HG02885 (cell line): ENCODE results near the gene MELK.
A peak's percentile ranks its signal among the peaks of the same experiment; 100 is the strongest.

Experiments
- ATAC-seq: cut with Tn5 transposase; IDR thresholded peaks from one replicate; pipeline ENCODE4 v1.9.1; 2021; ENCODE audit warnings: mild to moderate bottlenecking; ENCODE audit not compliant: unreplicated experiment, poor library complexity

The MELK gene

GRCh38 chr9:36575411-36575882 lies 2.8 kb downstream of the MELK start:
- ATAC-seq: no peak

DNA sequence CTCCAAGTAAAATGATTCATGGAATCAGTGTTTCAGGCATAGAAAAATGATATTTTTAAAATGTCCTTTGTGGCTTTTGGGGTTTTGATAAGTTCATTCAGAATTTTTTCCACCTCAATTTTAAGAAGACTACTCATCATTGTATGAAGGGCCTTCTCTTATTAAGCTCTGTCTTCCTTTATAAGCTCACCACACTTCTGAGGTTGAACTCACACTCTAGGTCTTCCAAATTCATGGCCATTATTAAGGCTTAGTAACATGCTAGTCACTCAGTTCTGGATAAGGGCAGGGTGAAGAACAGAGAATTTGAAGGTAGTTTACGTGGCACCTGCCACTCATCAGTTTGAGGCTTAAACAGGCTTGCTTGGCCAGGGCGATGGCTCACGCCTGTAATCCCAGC lies 4.2 kb downstream of the MELK start:
- ATAC-seq: no peak

DNA sequence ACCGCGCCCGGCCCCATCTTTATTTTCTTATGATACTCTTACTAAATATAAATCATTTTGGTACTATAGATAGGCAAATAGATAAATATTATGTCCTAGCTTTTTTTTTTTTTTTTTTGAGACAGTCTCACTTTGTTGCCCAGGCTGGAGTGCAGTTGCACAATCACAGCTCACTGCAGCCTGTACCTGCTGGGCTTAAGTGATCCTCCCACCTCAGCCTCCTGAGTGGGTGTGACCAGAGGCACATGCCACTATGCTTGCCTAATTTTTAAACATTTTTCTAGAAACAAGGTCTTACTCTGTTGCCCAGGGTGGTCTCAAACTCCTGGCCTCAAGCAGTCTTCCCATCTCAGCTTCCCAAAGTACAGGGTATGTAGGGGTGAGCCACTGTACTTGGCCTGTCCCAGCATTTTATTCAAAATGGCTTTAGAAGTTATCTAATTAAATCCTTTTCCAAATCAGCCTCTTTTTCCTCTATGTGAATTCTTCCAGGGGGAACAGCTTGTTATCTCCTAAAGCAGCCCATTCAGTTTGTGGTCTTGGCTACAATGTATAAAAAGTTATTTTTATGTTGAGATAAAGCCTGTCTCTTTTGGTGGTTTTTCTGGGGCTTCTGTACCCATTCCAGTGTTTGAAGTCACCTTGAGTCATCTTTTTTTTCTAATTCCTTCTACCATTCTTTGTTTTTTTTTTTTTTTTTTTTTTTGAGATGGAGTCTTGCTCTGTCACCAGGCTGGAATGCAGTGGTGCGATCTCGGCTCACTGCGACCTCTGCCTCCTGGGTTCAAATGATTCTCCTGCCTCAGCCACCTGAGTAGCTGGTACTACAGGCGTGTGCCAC lies 12.1 kb downstream of the MELK start:
- no peak for ATAC-seq

DNA sequence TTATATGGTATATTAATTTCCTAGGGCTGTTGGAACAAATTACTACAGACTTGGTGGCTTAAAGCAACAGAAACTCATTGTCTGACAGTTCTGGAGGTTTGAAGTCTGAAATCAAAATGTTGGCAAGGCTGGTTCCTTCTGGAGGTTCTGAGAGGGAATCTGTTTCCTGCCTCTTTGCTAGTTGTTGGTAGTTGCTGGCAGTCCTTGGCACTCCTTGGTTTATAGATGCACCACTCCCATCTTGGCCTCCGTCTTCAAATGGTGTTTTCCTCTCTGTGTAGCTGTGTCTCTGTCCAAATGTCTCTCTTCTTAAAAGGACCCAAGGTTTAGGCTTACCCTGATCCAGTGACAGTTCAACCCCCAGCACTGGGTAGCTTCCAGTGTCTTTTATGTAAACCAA lies 17.5 kb downstream of the MELK start:
- no peak for ATAC-seq

DNA sequence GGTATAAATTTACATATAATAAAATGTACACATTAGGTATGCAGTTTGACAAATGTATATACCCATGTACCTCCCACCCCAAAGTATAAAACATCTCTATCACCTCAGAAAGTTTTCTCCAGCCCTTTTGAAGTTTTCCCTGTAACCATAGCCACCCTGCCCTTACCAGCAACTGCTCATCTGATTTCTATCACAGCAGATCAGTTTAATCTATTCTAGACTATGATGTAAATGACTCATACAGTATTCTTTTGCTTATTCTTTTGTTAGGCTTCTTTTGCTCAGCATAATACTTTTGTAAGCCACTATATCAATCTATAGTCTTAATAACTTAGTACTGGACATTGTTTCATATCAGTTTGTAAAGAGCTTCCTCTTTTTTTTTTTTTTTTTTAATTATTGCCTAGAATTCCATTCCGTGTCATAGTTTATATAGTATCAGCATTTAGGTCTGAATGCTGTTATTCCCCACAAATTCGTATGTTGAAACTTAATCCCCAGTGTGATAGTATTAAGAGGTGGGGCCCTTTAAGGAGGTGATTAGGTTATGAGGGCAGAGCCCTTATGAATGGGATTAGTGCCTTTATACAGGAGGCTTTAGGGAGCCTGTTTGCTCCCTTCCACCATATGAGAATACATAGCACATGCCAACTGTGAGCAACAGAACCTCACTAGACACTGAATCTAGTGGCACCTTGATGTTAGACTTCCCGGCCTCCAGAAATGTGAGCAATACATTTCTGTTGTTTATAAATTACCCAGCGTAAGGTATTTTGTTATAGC lies 20.3 kb downstream of the MELK start:
- no peak for ATAC-seq

DNA sequence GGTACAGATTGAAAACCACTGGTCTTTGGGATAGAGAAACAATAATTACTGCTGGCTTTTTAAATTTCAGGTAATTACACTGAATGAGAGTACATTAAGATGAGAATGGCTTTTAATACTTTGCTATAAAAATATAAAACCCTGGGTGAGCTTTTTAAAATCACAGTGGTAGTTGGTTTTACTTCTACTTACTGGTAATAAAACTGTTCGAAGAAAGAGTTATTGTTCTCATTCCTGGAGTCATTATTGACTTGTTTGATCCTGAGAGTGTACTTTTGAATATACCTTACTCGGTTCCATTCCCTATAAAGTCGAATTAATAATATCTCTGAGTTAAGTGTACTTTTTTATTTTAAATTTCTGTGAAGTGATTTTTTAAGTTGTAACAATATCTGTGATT lies 21.5 kb downstream of the MELK start:
- ATAC-seq: no peak

- no peak for ATAC-seq
Measured at GRCh38 chr9:36597412-36598178, 24.9 kb downstream of the MELK start.

GRCh38 chr9:36598273-36598672 lies 25.6 kb downstream of the MELK start:
- ATAC-seq: no peak

DNA sequence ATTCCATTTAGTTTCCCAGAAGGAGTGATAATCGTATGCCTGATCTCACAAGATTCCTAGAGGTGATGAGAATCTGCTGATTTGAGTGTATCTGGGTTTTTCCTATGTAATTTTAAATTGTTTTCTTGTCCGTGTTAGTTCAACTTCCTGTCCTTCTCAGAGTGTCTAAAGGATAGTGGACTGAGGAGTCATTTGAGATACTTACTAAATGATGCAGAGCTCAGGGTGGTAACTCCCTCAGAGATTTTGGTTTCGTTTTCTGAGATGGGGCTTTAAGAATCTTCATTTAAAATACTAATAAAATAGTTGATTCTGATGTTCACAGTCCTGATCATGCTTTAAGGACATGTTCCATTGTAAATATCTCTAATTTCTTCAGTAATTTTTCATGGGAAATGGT lies 30.3 kb downstream of the MELK start:
- ATAC-seq: no peak

DNA sequence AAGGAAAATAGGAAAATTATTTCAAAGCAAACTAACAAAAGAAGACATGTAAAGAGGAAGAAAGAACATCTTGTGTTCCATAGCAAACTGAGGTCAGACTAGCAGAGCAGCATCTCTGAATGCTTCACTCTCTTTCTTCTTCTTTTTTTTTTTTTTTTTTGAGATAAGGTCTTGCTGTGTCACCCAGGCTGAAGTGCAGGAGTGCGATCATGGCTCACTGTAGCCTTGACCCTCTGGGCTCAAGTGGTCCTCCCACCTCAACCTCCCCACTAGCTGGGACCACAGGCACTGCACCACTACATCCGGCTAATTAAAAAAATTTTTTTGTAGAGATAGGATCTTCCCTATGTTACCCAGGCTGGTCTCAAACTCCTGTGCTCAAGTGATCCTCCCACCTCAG lies 36.6 kb downstream of the MELK start:
- ATAC-seq: no peak

GRCh38 chr9:36622121-36622520 lies 49.4 kb downstream of the MELK start:
- ATAC-seq: no peak

DNA sequence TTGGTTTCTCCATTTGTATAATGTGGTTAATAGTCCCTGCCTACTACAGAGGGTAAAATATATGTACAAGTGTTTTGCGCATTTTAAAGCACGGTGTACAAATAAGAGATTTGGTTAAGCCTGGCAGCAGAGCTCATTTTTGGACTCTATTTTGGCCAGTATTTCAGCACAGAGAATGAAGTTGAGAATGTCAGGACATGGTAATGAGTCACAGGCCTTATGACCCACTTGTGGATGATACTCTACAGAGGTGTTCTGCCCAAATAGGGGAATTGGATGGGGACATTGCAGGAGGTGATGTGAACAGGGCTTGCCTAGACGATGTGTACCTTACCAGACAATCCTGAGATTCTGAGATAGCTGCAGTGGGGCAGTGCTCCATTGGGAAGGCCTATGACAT lies 50.6 kb downstream of the MELK start:
- no peak for ATAC-seq

DNA sequence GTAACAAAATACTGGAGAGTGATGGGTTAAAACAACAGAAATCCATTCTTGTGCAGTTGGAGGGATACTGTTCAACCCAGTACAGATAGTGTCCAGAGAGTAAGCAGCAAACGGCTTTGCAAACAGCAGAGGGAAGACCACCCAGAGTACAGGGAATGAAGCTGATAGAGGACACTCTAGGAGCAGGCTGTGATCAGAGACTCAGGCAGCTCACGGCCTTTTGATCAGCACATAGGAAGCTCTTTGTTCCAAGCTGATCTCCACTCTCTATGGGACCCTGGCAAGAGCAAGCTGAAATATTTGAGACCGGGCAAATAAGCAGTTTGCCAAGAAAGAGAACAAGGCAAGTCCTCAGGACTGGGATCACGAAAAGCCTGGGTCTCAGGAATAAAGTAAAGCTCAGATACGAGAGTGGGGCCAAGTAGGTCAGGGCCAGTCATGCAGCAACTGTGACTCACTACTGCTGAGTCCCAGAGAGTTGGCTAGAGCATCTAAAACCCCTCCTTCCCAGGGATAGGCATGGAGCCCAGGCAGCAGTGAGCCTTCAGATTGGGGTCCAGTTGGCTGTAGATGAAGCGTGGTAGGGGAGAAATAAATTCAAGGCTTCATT lies 52.4 kb downstream of the MELK start:
- ATAC-seq: no peak

- no peak for ATAC-seq
Measured at GRCh38 chr9:36632892-36633291, 60.2 kb downstream of the MELK start.

DNA sequence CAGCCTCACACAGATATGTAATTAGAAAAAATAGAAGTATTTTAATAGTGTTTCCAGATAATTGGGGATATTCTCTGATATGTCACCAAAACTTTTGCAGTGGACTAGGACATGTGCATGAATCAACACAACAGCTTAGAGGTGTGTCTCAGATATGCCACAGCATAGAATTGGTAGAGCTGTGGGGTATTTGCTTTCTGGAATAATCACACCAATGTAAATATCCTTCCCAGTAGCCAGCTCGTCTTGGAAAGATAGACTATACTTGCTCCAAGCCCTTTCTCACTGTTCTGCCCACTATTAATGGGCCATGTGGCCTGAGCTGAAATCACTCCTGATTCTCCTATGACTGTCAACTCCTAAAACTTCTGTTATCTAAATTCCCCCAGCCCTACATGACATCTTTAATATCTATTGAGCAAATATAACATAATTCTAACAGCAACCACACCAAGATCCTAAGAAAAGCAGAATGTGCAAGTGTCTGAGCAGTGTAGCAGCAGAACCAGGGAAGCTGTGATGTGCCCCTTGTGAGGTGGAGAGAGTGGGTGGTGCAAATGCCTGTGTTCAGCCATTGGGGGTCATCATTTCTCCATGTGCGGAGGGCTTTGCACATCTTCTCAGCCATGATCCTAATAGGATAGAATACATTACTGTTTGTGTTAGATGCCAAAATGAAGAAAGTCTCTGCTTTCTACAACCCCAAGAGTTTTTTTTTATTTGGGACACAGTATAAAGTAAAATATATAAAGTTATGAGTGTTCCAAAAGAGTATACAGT lies 65.0 kb downstream of the MELK start:
- no peak for ATAC-seq

- peak; percentile 63 for ATAC-seq
Measured at GRCh38 chr9:36640771-36641381, 68.2 kb downstream of the MELK start.

- no peak for ATAC-seq
Measured at GRCh38 chr9:36642817-36643216, 70.1 kb downstream of the MELK start.

DNA sequence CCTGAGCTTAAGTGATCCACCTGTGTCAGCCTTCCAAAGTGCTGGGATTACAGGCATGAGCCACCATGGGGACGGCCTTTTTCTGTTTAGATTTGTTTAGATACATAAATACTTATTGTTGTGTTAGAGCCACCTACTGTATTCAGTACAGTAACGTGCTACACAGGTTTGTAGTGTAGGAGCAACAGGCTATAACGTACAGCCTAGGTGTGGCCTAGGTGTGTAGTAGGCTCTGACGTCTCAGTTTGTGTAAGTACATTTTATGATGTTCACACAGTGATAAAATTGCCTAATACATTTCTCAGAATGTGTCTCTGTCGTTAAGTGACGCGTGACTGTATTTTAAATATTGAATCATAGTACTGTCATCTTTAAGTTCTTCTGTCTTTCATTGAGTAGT lies 84.1 kb downstream of the MELK start:
- no peak for ATAC-seq

DNA sequence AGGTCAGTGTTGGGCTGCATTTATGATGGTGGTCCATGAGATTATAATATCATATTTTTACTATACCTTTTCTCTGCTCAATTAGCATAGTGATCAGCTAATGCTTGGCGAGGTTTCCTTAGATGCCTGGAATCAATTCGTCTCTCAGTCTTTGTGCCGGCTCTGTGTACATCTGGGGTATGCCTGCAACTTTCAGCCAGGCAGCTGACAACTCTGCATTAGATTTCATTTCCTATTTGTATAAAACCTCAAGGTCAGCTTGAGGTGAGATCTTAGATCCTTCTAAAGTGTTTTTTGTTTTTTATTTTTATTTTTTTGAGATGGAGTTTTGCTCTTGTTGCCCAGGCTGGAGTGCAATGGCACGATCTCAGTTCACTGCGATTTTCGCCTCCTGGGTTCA lies 86.8 kb downstream of the MELK start:
- ATAC-seq: peak; percentile 55
